H1 (cell line): Measurements from ENCODE around the gene TP73. TPM values are rescaled to one million over a fixed set of nuclear protein-coding genes. Genes with fewer than 3 reads are reported as not detected.
A peak's percentile ranks its signal among the peaks of the same experiment; 100 is the strongest.

Experiments
- CHD7 ChIP-seq: fragments of 300-600 bp; sonication (generic); IDR thresholded peaks from 2 replicates; pipeline ENCODE4 v1.7.1; 2012; ENCODE audit warnings: low read length, moderate library complexity, mild to moderate bottlenecking, inconsistent platforms; ENCODE audit not compliant: insufficient replicate concordance
- CTCF ChIP-seq, 3 experiments: IDR thresholded peaks; 1 replicate in 2 of 3; 2 replicates in 1 of 3; pipeline versions ENCODE4 v1.5.1 to v1.6.1; 2011; ENCODE audit warnings: low read length in 3 of 3, mild to moderate bottlenecking in 3 of 3, inconsistent platforms in 2 of 3, low read depth in 1 of 3, moderate library complexity in 1 of 3; ENCODE audit not compliant: insufficient read depth in 1 of 3; ENCODE audit errors: control extremely low read depth in 1 of 3
- EZH2 ChIP-seq: fragments of 200-600 bp; sonication (generic); IDR thresholded peaks from 2 replicates; pipeline ENCODE4 v1.7.1; 2012; ENCODE audit warnings: low read depth, mild to moderate bottlenecking, moderate library complexity, low read length, inconsistent platforms; ENCODE audit not compliant: severe bottlenecking
- JUND ChIP-seq: IDR thresholded peaks from 2 replicates; pipeline ENCODE4 v1.6.1; 2011; ENCODE audit warnings: mild to moderate bottlenecking, improper control_type of control experiment, low read length
- SP2 ChIP-seq: IDR thresholded peaks from 2 replicates; pipeline ENCODE4 v1.6.1; 2012; ENCODE audit warnings: mild to moderate bottlenecking, low read length, inconsistent platforms
- SRF ChIP-seq: IDR thresholded peaks from 2 replicates; pipeline ENCODE4 v1.6.1; 2011; ENCODE audit warnings: mild to moderate bottlenecking, low read depth, low read length, moderate library complexity
- TBP ChIP-seq: IDR thresholded peaks from 2 replicates; pipeline ENCODE4 v1.6.1; 2011; ENCODE audit warnings: low read depth, low read length, improper control_type of control experiment
- YY1 ChIP-seq: IDR thresholded peaks from 2 replicates; pipeline ENCODE4 v1.6.1; 2011; ENCODE audit warnings: low read depth, mild to moderate bottlenecking, low read length
- polyA plus RNA-seq, 7 experiments: library from polyadenylated mRNA; depleted of rRNA in 3 of 7; stranded (reverse) in 5 of 7; unstranded in 2 of 7; fragments of >200 nt in 5 of 7; fragments of 200-250 nt in 2 of 7; gene quantifications; 1 replicate in 5 of 7; 2 replicates in 1 of 7; 4 replicates in 1 of 7; pipeline versions ENCODE4 v1.2.1 to v1.2.3, GENCODE V29; 2011 to 2013; ENCODE audit warnings: missing spikeins in 2 of 7, mixed read lengths in 2 of 7
- total RNA-seq: library from RNA; stranded (reverse); fragmentation: NEBNext Ultra II Directional; extraction: Animal tissue kit (Norgen Biotek cat#: 25700); gene quantifications from 2 replicates; pipeline ENCODE4 v1.2.1, GENCODE V29; 2021

The TP73 gene
- total and polyA plus RNA-seq, 2 of the 8 experiments (the other 6 are each of a cell fraction or from before 2014, with no cell fraction given): 2.6 to 3.1 TPM

GRCh38 chr1:3678361-3679097 lies 26.2 kb downstream of the TP73 start (continued):
- TF ChIP-seq CHD7: no peak
- TF ChIP-seq TBP: no peak
- 0 out of 2 replicates have a peak, but pooled peaks have one; percentile 32 for TF ChIP-seq YY1
- no peak for TF ChIP-seq SP2
- TF ChIP-seq CTCF (IDR thresholded peaks at IDR 0.05; ENCODE audit: control extremely low read depth in 1 of 3, insufficient read depth in 1 of 3, low read depth in 1 of 3, low read length in 3 of 3): peak in 2 of 3 experiments; percentile 13 to 24; a peak in 1 of 4 replicates
- peak; percentile 52; the same call in 1 of the 2 replicates for TF ChIP-seq JUND
- TF ChIP-seq EZH2: no peak
- TF ChIP-seq SRF: no peak
